Measurements from ENCODE around the gene NMUR1. TPM values are rescaled to one million over a fixed set of nuclear protein-coding genes. Genes with fewer than 3 reads are reported as not detected.

Gene NMUR1
- polyA plus RNA-seq, 1 of the 3 experiments (the other 2 are of a cell fraction), result not detected

DNA sequence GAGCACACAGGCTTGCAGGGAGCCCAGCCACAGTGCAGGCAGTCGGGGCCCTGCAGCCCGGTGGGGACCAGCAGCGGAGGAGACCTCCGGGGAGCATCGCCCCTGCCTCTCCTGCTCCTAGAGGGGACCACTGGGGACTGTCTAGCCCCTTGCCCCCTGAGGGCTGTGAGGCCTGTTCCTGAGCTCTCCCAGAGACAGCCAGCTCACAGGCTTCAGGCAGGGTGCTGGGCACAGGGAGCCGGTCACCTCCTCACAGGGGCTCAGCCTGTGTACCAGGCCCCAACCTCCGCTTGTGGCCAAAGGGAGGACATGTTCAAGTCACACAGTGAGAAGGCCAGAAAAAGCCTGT is 3.5 kb upstream of the NMUR1 start:
- no peak for DNase-seq
- Histone ChIP-seq H3K9me2 (no peaks in the 10 kb centered on the region), H3K36me3 (replicated peaks in 1 of 2; ENCODE audit: control insufficient read depth in 1 of 2, insufficient read depth in 2 of 2, low read length in 1 of 2) (no peaks in the 10 kb centered on the region), H3K79me2 (ENCODE audit: insufficient read depth) (no peaks in the 10 kb centered on the region), H2AFZ (ENCODE audit: low read depth) (no peak overlapping the region), H3K9me3 (no peaks in the 10 kb centered on the region), H3K4me1 (ENCODE audit: control insufficient read depth in 1 of 2, insufficient read depth in 2 of 2, low read depth in 1 of 2, low read length in 1 of 2) (no peaks in the 10 kb centered on the region; a peak in 1 of 4 replicates), H3K9ac (no peak overlapping the region), H3F3A (replicated peaks; ENCODE audit: insufficient read depth) (no peaks in the 10 kb centered on the region), H3K4me3 (ENCODE audit: low read depth in 2 of 2, low read length in 1 of 2) (no peak overlapping the region), H3K27ac (ENCODE audit: low read depth in 2 of 2, low read length in 1 of 2) (no peak overlapping the region), H3K4me2 (no peak overlapping the region), H4K20me1 (ENCODE audit: insufficient read depth) (no peaks in the 10 kb centered on the region), H3K27me3 (ENCODE audit: insufficient read depth) (peaks cover 11% of the 10 kb centered on the region)
- no CpG with 5 or more reads among the region's 7 CpGs for WGBS (ENCODE audit: low lambda C conversion rate)
- POLR2A ChIA-PET, result interaction anchor here (1.8 kb wide), 1 partner anchor 70 kb away, joined by 4 read pairs; the partner anchor contains the start of gene NCL
- CTCF ChIA-PET, result interaction anchor here (0.6 to 2.7 kb wide), 6 partner anchors 16 to 819 kb away, joined by 3 to 13 read pairs (median 8); no protein-coding TSS in a partner anchor
- TF ChIP-seq FOSL2 (IDR thresholded peaks at IDR 0.05; ENCODE audit: borderline replicate concordance, low read depth), result no peak
- no peak for TF ChIP-seq CHD2 (IDR thresholded peaks at IDR 0.05; ENCODE audit: low read length, partially characterized antibody)
- TF ChIP-seq MXI1 (IDR thresholded peaks at IDR 0.05; ENCODE audit: low read depth, low read length), result no peak
- TF ChIP-seq, protein P1, sequence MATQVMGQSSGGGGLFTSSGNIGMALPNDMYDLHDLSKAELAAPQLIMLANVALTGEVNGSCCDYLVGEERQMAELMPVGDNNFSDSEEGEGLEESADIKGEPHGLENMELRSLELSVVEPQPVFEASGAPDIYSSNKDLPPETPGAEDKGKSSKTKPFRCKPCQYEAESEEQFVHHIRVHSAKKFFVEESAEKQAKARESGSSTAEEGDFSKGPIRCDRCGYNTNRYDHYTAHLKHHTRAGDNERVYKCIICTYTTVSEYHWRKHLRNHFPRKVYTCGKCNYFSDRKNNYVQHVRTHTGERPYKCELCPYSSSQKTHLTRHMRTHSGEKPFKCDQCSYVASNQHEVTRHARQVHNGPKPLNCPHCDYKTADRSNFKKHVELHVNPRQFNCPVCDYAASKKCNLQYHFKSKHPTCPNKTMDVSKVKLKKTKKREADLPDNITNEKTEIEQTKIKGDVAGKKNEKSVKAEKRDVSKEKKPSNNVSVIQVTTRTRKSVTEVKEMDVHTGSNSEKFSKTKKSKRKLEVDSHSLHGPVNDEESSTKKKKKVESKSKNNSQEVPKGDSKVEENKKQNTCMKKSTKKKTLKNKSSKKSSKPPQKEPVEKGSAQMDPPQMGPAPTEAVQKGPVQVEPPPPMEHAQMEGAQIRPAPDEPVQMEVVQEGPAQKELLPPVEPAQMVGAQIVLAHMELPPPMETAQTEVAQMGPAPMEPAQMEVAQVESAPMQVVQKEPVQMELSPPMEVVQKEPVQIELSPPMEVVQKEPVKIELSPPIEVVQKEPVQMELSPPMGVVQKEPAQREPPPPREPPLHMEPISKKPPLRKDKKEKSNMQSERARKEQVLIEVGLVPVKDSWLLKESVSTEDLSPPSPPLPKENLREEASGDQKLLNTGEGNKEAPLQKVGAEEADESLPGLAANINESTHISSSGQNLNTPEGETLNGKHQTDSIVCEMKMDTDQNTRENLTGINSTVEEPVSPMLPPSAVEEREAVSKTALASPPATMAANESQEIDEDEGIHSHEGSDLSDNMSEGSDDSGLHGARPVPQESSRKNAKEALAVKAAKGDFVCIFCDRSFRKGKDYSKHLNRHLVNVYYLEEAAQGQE (IDR thresholded peaks at IDR 0.05; ENCODE audit: low read depth, low read length), result no peak
- TF ChIP-seq SIN3A (IDR thresholded peaks at IDR 0.05; ENCODE audit: borderline replicate concordance, low read depth, low read length), result no peak
- no peak for TF ChIP-seq TEAD4 (IDR thresholded peaks at IDR 0.05; ENCODE audit: borderline replicate concordance, insufficient read depth)
- TF ChIP-seq RAD21 (IDR thresholded peaks at IDR 0.05; ENCODE audit: low read length), result no peak

DNA sequence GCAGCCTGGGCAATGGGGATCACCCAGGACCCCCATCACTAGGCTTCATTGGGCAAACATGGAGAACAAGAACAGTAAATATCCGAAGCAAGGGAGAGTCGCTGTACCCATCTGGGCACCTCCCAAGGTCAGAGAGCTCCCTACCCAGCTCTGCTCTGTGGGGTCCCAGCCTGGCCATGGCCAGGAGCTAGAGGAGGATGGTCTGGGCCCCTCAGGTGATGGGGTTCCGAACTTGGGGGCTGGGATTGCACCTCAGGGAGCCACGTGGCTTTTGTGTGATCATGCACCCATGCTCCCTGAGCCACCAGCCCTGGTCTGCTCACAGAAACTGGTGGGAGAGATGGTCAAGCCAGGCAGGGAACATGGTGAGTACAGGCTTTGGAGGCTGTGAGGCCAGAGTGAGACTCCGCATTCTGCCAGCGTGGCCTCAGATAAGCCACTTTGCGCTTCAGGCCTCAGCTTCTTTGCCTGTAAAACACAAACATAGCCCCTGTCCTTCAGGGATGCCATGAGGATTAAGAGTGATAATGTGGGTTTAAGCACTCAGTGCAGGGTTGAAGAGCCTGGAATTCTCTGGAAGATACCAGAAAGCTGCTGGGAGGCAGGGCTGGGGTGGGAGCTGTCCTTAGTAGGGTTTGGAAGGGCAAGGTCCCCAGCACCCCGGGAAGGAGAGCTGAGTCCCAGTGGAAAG is 3.0 kb upstream of the NMUR1 start:
- Histone ChIP-seq H2AFZ (ENCODE audit: low read depth) (no peak overlapping the region), H3K9me3 (no peaks in the 10 kb centered on the region), H3K36me3 (replicated peaks in 1 of 2; ENCODE audit: control insufficient read depth in 1 of 2, insufficient read depth in 2 of 2, low read length in 1 of 2) (no peaks in the 10 kb centered on the region), H3K27ac (ENCODE audit: low read depth in 2 of 2, low read length in 1 of 2) (no peak overlapping the region), H3K4me1 (ENCODE audit: control insufficient read depth in 1 of 2, insufficient read depth in 2 of 2, low read depth in 1 of 2, low read length in 1 of 2) (no peaks in the 10 kb centered on the region; a peak in 1 of 4 replicates), H4K20me1 (ENCODE audit: insufficient read depth) (no peaks in the 10 kb centered on the region), H3F3A (replicated peaks; ENCODE audit: insufficient read depth) (no peaks in the 10 kb centered on the region), H3K27me3 (ENCODE audit: insufficient read depth) (peaks cover 11% of the 10 kb centered on the region; the same call in 1 of the 2 replicates), H3K9me2 (no peaks in the 10 kb centered on the region), H3K9ac (no peak overlapping the region), H3K4me2 (no peak overlapping the region), H3K4me3 (ENCODE audit: low read depth in 2 of 2, low read length in 1 of 2) (no peak overlapping the region), H3K79me2 (ENCODE audit: insufficient read depth) (no peaks in the 10 kb centered on the region)
- DNase-seq, result no peak
- POLR2A ChIA-PET, result interaction anchor here (1.8 kb wide), 1 partner anchor 69 kb away, joined by 4 read pairs; the partner anchor contains the start of gene NCL
- TF ChIP-seq EZH2phosphoT487 (IDR thresholded peaks at IDR 0.05; ENCODE audit: borderline replicate concordance, low read depth), result no peak
- no peak for TF ChIP-seq FOSL2 (IDR thresholded peaks at IDR 0.05; ENCODE audit: borderline replicate concordance, low read depth)
- TF ChIP-seq RXRA (IDR thresholded peaks at IDR 0.05; ENCODE audit: borderline replicate concordance, low read depth), result no peak
- TF ChIP-seq, protein P2, sequence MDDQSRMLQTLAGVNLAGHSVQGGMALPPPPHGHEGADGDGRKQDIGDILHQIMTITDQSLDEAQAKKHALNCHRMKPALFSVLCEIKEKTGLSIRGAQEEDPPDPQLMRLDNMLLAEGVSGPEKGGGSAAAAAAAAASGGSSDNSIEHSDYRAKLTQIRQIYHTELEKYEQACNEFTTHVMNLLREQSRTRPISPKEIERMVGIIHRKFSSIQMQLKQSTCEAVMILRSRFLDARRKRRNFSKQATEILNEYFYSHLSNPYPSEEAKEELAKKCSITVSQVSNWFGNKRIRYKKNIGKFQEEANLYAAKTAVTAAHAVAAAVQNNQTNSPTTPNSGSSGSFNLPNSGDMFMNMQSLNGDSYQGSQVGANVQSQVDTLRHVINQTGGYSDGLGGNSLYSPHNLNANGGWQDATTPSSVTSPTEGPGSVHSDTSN (IDR thresholded peaks at IDR 0.05), result no peak
- CTCF ChIA-PET, result interaction anchor here (1.5 to 2.7 kb wide), 6 partner anchors 15 to 181 kb away, joined by 3 to 13 read pairs (median 8); no protein-coding TSS in a partner anchor
- 66% methylated on average over 4 of the region's 8 CpGs for WGBS (ENCODE audit: low lambda C conversion rate)

Measured in SK-N-SH (cell line).